Panc1 (cell line): ENCODE measurements around the gene MGRN1.

Experiments
- CTCF ChIP-seq: fragments of 450-650 bp; IDR thresholded peaks from 2 replicates; pipeline ENCODE4 v1.5.1; 2017; ENCODE audit warnings: mild to moderate bottlenecking
- POLR2AphosphoS5 ChIP-seq: IDR thresholded peaks from 2 replicates; pipeline ENCODE4 v1.6.1; 2012; ENCODE audit warnings: mild to moderate bottlenecking, low read depth, low read length, moderate library complexity

GRCh38 chr16:4649744-4650442, 25.3 kb downstream of the MGRN1 start:
- TF ChIP-seq CTCF = no peak
- TF ChIP-seq POLR2AphosphoS5 = no peak
